Activated CD4-positive, alpha-beta memory T cell treated with anti-CD3 and anti-CD28 coated beads, Interleukin-2, amount 10 ng/mL, durations not matched to agents 7 days and 5 days (primary cell): ENCODE measurements around the gene POC1B. TPM values are rescaled to one million over a fixed set of nuclear protein-coding genes. Genes with fewer than 3 reads are reported as not detected.

Experiments
- CTCF ChIA-PET: fragments of 350-600 bp; sonication (Branson Sonifier 250); formaldehyde crosslinking; loops from one replicate; lab custom pipeline; 2021; ENCODE audit warnings: antibody characterized with exemption, inconsistent platforms; lab: Charles Lee
- POLR2A ChIA-PET: fragments of 350-600 bp; sonication (Branson Sonifier 250); formaldehyde crosslinking; loops from one replicate; lab custom pipeline; 2021; ENCODE audit warnings: antibody characterized with exemption; lab: Charles Lee
- DNase-seq: peaks from one replicate; pipeline ENCODE4 v3.0.0-alpha.2; 2020
- H3K27ac Mint-ChIP-seq: one replicate; pipeline ENCODE4 v1.8.0; 2021; ENCODE audit warnings: mild to moderate bottlenecking, mixed read lengths
- H3K27me3 Mint-ChIP-seq: one replicate; pipeline ENCODE4 v1.8.0; 2021; ENCODE audit warnings: mixed read lengths
- H3K36me3 Mint-ChIP-seq: one replicate; pipeline ENCODE4 v1.8.0; 2021; ENCODE audit warnings: low read depth, mixed read lengths
- H3K4me1 Mint-ChIP-seq: one replicate; pipeline ENCODE4 v1.8.0; 2021; ENCODE audit warnings: mixed read lengths
- H3K4me3 Mint-ChIP-seq: one replicate; pipeline ENCODE4 v1.8.0; 2021; ENCODE audit warnings: mild to moderate bottlenecking, mixed read lengths
- H3K9me3 Mint-ChIP-seq: one replicate; pipeline ENCODE4 v1.8.0; 2021; ENCODE audit warnings: mixed read lengths
- total RNA-seq, 2 experiments: library from RNA; stranded (reverse); gene quantifications; one replicate each; pipeline ENCODE4 v1.2.3, GENCODE V29; 2021

Gene POC1B
- total RNA-seq, 2 experiments from 2014 or later, result 56.8 to 58.6 TPM

DNA sequence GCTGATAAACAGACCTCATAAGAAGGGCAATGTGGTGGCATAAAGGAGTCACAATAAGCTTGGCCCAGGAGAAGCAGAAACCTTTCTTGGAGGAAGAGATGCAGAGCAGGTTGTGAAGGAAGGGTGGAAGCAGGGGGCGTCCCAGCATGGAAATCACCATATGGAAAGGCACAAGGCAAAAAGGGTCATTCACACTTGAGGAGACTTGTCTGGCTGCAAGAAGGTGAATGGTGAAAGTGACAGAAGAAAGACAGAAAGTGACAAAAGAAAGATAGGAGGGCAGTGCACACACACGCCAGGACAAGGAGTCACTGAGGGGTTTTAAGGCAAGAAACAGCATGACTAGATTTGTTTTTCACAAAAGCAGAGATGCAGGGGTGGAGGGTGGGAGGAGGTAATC, 39.6 kb downstream of the POC1B start:
- Mint-ChIP-seq H3K27ac (no peak overlapping the region), H3K4me3 (no peak overlapping the region), H3K36me3 (peaks cover 69% of the 10 kb centered on the region), H3K9me3 (no peaks in the 10 kb centered on the region), H3K4me1 (peaks cover 2% of the 10 kb centered on the region), H3K27me3 (no peaks in the 10 kb centered on the region)
- DNase-seq, result no peak
- ChIA-PET POLR2A (no interaction called here), CTCF (interaction anchor here (1.3 kb wide), 1 partner anchor 17 kb away, joined by 3 read pairs; no protein-coding TSS in a partner anchor)

DNA sequence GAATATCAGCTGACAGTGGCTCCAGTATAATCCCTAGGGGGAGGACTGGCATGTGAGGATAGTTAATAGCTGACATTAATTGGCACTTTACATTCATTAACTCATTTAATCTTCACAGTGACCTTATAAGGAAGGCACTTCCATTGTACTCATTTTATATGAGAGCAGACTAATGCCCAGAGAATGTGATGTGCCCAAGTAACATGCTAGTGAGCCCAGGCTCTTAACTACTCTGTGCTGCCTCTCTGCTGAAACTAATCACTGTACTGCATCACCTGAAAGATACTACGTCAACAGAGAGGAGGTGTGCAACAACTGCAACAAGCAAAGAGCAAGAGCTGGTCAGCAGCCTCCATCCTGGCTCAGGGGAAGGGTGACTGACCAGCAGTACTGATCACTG, 41.4 kb downstream of the POC1B start:
- peaks cover 2% of the 10 kb centered on the region for H3K4me1 Mint-ChIP-seq
- no peak overlapping the region for H3K4me3 Mint-ChIP-seq
- POLR2A ChIA-PET, result no interaction called here
- no peaks in the 10 kb centered on the region for H3K9me3 Mint-ChIP-seq
- H3K27ac Mint-ChIP-seq, result no peak overlapping the region
- no peak for DNase-seq
- peaks cover 61% of the 10 kb centered on the region for H3K36me3 Mint-ChIP-seq
- CTCF ChIA-PET, result interaction anchor here (1.6 kb wide), 1 partner anchor 10 kb away, joined by 3 read pairs; no protein-coding TSS in a partner anchor
- no peaks in the 10 kb centered on the region for H3K27me3 Mint-ChIP-seq

DNA sequence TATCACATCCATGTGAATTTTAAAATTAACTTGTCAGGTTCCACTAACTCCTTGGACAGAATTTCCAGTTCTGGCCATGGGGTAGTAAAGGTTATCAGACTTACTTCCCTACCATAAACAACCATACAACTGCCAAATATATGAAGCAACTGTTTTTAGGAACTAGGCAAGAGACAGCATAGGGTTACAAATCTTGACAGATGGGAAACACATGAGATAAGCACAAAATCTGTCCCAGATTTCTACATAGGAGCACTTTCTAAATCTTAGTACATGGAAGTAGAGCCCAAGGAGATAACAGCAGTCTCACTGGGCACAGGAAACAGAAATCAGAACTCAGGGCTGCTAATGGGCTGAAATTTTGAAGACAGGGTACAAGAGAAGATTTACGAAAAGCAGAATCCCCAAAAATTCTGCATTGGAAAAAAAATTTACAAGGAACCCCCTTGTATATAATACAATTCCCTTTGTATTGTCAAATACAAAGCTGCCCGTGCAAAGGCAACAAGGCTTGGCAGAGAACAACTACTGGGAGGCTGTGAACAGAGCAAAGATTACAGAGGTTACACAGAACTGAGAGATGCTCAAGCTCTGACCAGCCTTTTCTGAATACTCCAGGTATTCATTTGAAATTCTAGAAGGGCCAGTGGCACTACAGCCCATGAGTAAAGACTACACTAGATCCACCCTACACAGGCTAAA, 44.5 kb downstream of the POC1B start:
- H3K36me3 Mint-ChIP-seq, result peaks cover 54% of the 10 kb centered on the region
- no peak overlapping the region for H3K4me3 Mint-ChIP-seq
- CTCF ChIA-PET, result no interaction called here
- POLR2A ChIA-PET, result interaction anchor here (0.8 kb wide), 1 partner anchor 383 kb away, joined by 3 read pairs; no protein-coding TSS in a partner anchor
- H3K4me1 Mint-ChIP-seq, result peaks cover 22% of the 10 kb centered on the region
- no peak for DNase-seq
- H3K27me3 Mint-ChIP-seq, result no peaks in the 10 kb centered on the region
- H3K9me3 Mint-ChIP-seq, result no peaks in the 10 kb centered on the region
- H3K27ac Mint-ChIP-seq, result no peak overlapping the region

DNA sequence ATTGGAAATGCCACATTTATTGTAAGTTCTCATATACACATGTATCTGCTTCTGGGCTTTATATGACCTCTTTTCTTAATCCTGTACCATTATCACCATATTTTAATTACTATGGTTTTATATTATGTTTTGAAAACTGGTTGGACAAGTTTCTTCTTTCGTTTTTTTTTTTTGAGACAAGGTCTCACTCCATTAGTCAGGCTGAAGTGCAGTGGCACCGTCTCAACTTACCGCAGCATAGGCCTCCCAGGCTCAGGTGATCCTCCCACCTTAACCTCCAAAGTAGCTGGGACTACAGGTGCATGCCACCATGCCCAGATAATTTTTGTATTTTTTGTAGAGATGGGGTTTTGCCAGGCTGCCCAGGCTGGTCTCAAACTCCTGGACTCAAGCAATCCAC, 45.9 kb downstream of the POC1B start:
- Mint-ChIP-seq H3K27ac (no peak overlapping the region), H3K36me3 (peaks cover 42% of the 10 kb centered on the region), H3K27me3 (no peaks in the 10 kb centered on the region), H3K9me3 (no peaks in the 10 kb centered on the region), H3K4me3 (no peak overlapping the region), H3K4me1 (peaks cover 33% of the 10 kb centered on the region)
- ChIA-PET POLR2A (no interaction called here), CTCF (interaction anchor here (0.7 kb wide), 1 partner anchor 605 kb away, joined by 4 read pairs; no protein-coding TSS in a partner anchor)
- DNase-seq, result no peak

DNA sequence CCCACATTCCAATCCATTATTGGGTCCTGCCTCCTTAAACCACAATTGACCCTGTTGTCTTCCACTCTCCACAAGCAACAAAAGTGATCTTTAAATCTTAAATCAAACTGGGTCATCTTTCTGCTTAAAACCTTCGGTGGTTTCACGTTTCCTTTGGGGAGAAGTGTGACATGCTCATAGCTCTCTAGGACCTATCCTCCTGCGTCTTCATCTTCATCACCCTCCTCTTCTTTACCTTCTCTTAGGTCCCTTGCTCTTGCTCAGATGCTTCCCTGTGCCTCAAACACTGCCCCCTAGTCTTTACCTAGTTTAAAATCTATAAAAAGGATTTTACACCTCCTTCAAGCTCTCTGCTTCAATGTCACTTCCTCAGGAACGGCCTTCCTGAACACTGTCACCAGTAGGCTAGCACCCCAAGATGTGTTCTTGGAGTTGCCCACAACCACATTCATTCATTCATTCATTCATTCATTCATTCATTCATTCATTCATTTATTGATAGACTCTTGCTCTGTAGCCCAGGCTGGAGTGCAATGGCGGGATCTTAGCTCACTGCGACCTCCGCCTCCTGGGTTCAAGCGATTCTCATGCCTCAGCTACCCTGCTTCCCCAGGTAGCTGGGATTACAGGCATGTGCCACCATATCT, 48.1 kb downstream of the POC1B start:
- Mint-ChIP-seq H3K9me3 (no peaks in the 10 kb centered on the region), H3K27ac (peak overlapping the region; percentile 49), H3K4me3 (peak overlapping the region; percentile 0), H3K27me3 (no peaks in the 10 kb centered on the region), H3K36me3 (peaks cover 34% of the 10 kb centered on the region), H3K4me1 (peaks cover 47% of the 10 kb centered on the region)
- ChIA-PET POLR2A (interaction anchor here (1.2 to 2.7 kb wide), 5 partner anchors 16 to 49 kb away, joined by 3 to 12 read pairs (median 5); partner anchors contain the start of gene GALNT4), CTCF (interaction anchor here (0.8 to 2.7 kb wide), 8 partner anchors 9 to 460 kb away, joined by 3 to 9 read pairs (median 4); partner anchors contain the start of gene GALNT4)
- no peak for DNase-seq

DNA sequence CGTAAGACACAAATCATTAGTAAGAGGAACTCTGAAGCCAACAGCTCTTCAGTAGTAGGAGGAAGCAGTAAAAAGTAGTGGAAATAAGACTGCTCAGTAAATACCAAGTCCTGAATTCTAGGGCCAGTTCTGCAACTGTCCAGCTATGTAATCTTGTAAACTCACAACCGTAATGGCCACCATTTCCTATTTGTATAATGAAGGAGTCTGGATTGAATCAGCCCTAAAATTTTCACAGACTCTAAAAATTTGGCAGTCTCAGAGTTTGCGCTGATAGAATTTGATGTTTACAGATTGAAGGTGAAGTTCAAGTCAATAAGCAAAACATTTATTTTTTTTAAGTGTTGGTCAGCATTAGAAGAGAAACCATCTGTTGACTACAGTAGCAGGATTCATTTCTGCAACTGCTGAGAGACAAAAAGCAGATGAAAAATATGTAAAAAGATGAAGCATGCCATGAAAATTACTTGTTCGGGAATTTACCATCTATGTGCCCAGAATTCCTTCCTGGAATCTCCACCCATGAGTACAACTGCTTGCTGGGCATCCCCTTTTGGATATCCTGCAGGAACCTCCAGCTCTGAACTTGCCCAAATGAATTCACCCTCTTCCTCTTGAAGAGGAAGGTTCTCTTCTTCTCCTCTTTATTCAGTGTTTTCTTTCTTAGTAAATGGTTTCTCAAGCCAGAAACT, 48.8 kb downstream of the POC1B start:
- Mint-ChIP-seq H3K36me3 (peaks cover 34% of the 10 kb centered on the region), H3K27ac (peak overlapping the region; percentile 49), H3K9me3 (no peaks in the 10 kb centered on the region), H3K27me3 (no peaks in the 10 kb centered on the region), H3K4me1 (peaks cover 52% of the 10 kb centered on the region), H3K4me3 (no peak overlapping the region)
- ChIA-PET CTCF (interaction anchor here (0.8 to 2.7 kb wide), 9 partner anchors 8 to 459 kb away, joined by 3 to 9 read pairs (median 3); partner anchors contain the start of gene GALNT4), POLR2A (interaction anchor here (1.2 to 2.7 kb wide), 4 partner anchors 44 to 49 kb away, joined by 3 to 12 read pairs (median 4); partner anchors contain the start of gene GALNT4)
- no peak for DNase-seq

DNA sequence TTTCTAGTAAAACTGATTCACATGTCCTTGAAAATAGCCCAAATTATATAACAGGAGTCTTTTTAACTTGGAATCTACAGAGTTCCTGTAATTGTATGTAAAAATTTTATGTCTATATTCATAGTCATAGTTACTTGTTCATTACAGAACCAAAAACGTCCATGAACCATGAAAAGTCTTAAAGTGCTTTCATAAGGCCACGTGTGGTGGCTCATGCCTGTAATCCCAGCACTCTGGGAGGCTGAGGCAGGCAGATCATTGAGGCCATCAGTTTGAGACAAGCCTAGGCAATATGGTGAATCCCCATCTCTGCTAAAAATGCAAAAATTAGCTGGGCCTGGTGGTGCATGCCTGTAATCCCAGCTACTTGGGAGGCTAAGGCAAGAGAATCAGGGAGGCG, 49.6 kb downstream of the POC1B start:
- ChIA-PET CTCF (interaction anchor here (1.0 to 2.7 kb wide), 2 partner anchors 48 to 51 kb away, joined by 3 to 9 read pairs; no protein-coding TSS in a partner anchor), POLR2A (interaction anchor here (2.7 kb wide), 1 partner anchor 48 kb away, joined by 12 read pairs; the partner anchor contains the start of gene GALNT4)
- Mint-ChIP-seq H3K27ac (peak overlapping the region; percentile 49), H3K9me3 (no peaks in the 10 kb centered on the region), H3K4me1 (peaks cover 59% of the 10 kb centered on the region), H3K36me3 (peaks cover 30% of the 10 kb centered on the region), H3K27me3 (no peaks in the 10 kb centered on the region), H3K4me3 (no peak overlapping the region)
- DNase-seq, result no peak

DNA sequence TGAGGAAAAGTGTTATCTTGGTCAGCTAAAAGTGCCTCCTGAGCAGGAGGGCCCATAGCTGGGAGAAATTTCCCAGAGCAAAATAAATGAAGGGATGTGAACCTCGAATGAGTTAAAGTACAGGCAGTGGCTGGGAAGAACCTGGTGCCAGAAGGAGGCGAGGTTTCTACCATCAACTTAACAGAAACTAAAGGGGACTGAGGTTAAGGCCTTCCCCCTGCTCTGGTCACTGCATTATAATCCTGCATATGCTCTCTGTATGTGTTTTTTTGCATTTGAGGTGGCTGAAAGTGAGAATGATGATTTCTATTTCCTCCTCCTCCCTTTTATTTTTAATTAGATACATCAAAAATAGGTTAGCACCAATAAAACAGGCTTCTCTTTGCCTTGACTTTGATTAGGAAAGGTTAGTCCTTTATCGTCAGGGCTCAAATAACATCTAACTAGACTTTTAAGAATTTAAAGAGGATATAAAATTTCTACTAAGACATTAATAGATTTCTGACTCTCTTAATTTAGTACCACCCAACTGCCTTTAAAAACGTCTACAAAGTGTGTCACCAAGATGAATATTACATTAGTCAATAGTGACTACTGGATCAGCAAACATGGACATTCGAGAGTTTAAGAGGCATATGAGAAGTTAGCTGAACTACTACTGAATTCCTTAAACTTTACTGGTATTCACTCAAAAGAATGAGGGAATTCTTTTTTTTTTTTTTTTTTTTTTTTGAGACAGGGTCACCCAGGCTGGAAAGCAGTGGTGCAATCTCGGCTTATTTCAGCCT, 50.5 kb downstream of the POC1B start:
- no peaks in the 10 kb centered on the region for H3K9me3 Mint-ChIP-seq
- no peak for DNase-seq
- no peaks in the 10 kb centered on the region for H3K27me3 Mint-ChIP-seq
- CTCF ChIA-PET, result interaction anchor here (0.7 to 1.9 kb wide), 3 partner anchors 9 to 456 kb away, joined by 3 to 7 read pairs (median 3); partner anchors contain the start of gene GALNT4
- peaks cover 67% of the 10 kb centered on the region for H3K4me1 Mint-ChIP-seq
- H3K36me3 Mint-ChIP-seq, result peaks cover 29% of the 10 kb centered on the region
- H3K27ac Mint-ChIP-seq, result peak overlapping the region; percentile 60
- POLR2A ChIA-PET, result interaction anchor here (0.6 to 2.7 kb wide), 8 partner anchors 20 to 234 kb away, joined by 3 to 13 read pairs (median 4); partner anchors contain the start of genes DUSP6 and GALNT4
- no peak overlapping the region for H3K4me3 Mint-ChIP-seq

DNA sequence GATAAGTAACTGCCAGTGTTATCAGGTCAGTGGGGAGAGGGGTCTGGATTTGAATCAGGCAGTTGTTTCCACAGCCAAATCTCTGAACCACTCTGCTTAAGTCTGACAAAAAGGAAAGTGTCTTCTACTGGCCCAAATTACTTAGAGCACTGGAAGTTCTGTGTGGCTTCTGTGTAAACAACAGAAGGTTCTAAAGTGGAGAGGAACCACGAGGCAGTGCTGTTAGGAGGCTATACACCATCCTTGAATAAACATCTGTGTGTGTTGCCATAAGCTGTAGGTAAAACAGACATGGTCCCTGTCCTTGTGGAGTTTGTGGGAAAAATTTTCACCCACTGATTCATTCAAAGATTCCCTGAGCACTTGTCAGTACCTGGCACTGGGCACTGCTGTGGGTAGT, 51.2 kb downstream of the POC1B start:
- H3K27ac Mint-ChIP-seq, result peak overlapping the region; percentile 60
- ChIA-PET CTCF (interaction anchor here (0.7 to 1.9 kb wide), 2 partner anchors 50 to 455 kb away, joined by 3 to 7 read pairs; partner anchors contain the start of gene GALNT4), POLR2A (interaction anchor here (0.7 to 2.6 kb wide), 6 partner anchors 20 to 235 kb away, joined by 3 to 13 read pairs (median 4); partner anchors contain the start of genes DUSP6 and GALNT4)
- no peak overlapping the region for H3K4me3 Mint-ChIP-seq
- H3K9me3 Mint-ChIP-seq, result no peaks in the 10 kb centered on the region
- H3K4me1 Mint-ChIP-seq, result peaks cover 73% of the 10 kb centered on the region
- H3K36me3 Mint-ChIP-seq, result peaks cover 28% of the 10 kb centered on the region
- DNase-seq, result no peak
- H3K27me3 Mint-ChIP-seq, result no peaks in the 10 kb centered on the region

DNA sequence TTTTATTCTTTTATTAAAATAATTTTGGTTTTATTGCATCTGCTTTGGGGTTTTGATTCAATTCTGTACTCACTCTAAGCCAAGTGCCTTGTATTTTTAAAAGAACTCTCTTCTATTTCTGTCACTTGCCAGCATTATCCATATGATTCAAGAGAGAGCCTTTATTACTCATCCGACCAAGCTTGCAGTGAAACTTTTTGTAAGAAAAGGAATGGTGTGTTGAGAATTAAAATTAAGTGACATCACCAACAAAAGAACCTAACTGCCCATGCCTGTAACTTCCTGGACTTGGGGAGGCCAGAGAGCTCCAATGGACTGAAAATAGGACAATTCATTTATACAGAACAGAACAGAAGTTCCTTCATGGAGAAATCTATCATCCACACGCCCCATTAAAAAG, 53.3 kb downstream of the POC1B start:
- H3K27me3 Mint-ChIP-seq, result no peaks in the 10 kb centered on the region
- no peak overlapping the region for H3K4me3 Mint-ChIP-seq
- H3K4me1 Mint-ChIP-seq, result peaks cover 82% of the 10 kb centered on the region
- peak overlapping the region; percentile 58 for H3K27ac Mint-ChIP-seq
- ChIA-PET POLR2A (interaction anchor here (0.5 to 2.6 kb wide), 2 partner anchors 23 to 52 kb away, joined by 3 to 13 read pairs; partner anchors contain the start of gene GALNT4), CTCF (interaction anchor here (8.8 kb wide), 1 partner anchor 53 kb away, joined by 209 read pairs; the partner anchor contains the start of genes GALNT4 and POC1B)
- DNase-seq, result no peak
- H3K9me3 Mint-ChIP-seq, result no peaks in the 10 kb centered on the region
- peaks cover 32% of the 10 kb centered on the region for H3K36me3 Mint-ChIP-seq

DNA sequence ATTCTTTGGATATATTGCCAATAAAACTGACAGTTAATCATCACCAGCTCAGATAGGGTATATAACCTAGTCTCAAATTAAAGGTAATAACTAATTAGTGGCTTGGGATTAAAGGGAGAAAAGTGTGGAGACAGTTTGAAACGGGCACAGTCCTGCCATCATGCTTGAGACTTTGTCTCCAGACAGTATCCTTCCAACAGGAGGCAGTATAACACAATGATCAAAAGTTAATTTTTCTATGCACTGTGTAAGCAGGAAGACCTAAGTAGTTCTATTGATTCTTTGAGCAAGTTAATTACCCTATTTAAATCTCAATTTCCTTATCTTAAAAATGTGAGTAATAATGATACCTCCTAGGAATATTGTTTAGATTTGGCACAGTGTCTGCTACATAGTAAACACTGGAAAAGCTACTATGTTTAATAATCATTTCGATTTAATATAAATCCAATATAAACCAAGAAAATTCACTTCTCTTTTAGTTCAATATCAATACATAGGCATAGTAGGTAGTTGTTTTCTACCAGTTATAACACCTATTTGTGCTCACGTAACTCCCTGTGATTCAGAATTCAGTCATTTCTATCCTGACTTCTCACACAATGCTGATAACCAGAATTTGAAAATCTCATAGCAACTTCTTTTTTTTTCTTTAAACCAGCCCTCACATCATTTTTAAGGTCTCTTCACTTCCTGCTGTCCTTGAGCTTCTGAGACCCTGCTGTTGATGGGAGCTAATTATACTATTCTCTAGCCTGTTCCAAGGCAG, 54.9 kb downstream of the POC1B start:
- POLR2A ChIA-PET, result interaction anchor here (0.6 to 6.5 kb wide), 7 partner anchors 9 to 238 kb away, joined by 3 to 111 read pairs (median 4); partner anchors contain the start of genes DUSP6, GALNT4 and POC1B

More for the DNA sequence above, 54.9 kb downstream of the POC1B start:
- Mint-ChIP-seq H3K27me3 (no peaks in the 10 kb centered on the region), H3K36me3 (peaks cover 41% of the 10 kb centered on the region), H3K27ac (peak overlapping the region; percentile 84), H3K4me3 (no peak overlapping the region), H3K4me1 (peaks cover 81% of the 10 kb centered on the region), H3K9me3 (no peaks in the 10 kb centered on the region)
- CTCF ChIA-PET, result interaction anchor here (1.0 to 8.8 kb wide), 16 partner anchors 9 to 456 kb away, joined by 3 to 209 read pairs (median 6); partner anchors contain the start of genes ATP2B1, GALNT4 and POC1B
- no peak for DNase-seq
